ENCODE results near the gene PRDM9. TPM values are rescaled to one million over a fixed set of nuclear protein-coding genes. Genes with fewer than 3 reads are reported as not detected.
"Not testable (repeated sequence)": the region's sequence is repeated elsewhere in the genome, so short reads cannot be mapped to it uniquely, and the experiment has no call there.

Gene PRDM9
- total RNA-seq, 1 donor from 2014 or later, result not detected

GRCh38 chr5:23527216-23527920 lies 20.0 kb downstream of the PRDM9 start:
- DNase-seq, result not testable (repeated sequence)

- no peak for DNase-seq
Observed at GRCh38 chr5:23528677-23529076, 21.3 kb downstream of the PRDM9 start.

- no peak for DNase-seq
Observed at GRCh38 chr5:23530571-23530970, 23.2 kb downstream of the PRDM9 start.

GRCh38 chr5:23571059-23571458 lies 63.6 kb downstream of the PRDM9 start:
- DNase-seq, result no peak
